Measurements from ENCODE around the gene DPYD. TPM values are rescaled to one million over a fixed set of nuclear protein-coding genes. Genes with fewer than 3 reads are reported as not detected.
A peak's percentile ranks its signal among the peaks of the same experiment; 100 is the strongest.

The DPYD gene
- total RNA-seq, 1 donor: 81.4 TPM

DNA sequence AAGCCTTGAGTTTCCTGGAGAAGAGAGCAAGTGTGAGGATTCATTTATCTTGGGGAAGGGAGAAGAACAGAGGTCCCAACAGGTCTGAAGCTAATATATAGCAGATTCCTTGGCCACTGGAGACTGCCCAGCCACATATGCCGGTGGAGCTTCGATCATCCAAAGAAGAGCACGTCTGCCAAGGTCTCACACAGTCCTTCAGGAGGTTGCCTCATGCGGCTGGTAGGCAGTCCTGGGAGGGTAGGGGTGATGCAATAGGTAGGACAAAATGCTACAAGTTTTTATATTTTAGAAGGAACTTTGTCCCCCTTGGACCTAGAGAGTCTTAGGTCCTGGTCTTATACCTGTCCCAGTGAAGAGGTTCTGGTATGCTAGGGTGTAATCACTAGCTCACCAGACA is 582.5 kb downstream of the DPYD start:
- no peaks in the 10 kb centered on the region for H3K9me3 ChIP-seq (ENCODE audit: low read depth, low read length)
- H3K27ac ChIP-seq (ENCODE audit: low read depth, low read length): no peak overlapping the region
- no peak overlapping the region for H3K4me3 ChIP-seq (ENCODE audit: insufficient read depth, low read length)
- H3K4me1 ChIP-seq (ENCODE audit: insufficient read depth, low read length): peaks cover 25% of the 10 kb centered on the region
- no peak for DNase-seq (ENCODE audit: insufficient read length, low spot score, missing footprints)
- TF ChIP-seq, protein P1, sequence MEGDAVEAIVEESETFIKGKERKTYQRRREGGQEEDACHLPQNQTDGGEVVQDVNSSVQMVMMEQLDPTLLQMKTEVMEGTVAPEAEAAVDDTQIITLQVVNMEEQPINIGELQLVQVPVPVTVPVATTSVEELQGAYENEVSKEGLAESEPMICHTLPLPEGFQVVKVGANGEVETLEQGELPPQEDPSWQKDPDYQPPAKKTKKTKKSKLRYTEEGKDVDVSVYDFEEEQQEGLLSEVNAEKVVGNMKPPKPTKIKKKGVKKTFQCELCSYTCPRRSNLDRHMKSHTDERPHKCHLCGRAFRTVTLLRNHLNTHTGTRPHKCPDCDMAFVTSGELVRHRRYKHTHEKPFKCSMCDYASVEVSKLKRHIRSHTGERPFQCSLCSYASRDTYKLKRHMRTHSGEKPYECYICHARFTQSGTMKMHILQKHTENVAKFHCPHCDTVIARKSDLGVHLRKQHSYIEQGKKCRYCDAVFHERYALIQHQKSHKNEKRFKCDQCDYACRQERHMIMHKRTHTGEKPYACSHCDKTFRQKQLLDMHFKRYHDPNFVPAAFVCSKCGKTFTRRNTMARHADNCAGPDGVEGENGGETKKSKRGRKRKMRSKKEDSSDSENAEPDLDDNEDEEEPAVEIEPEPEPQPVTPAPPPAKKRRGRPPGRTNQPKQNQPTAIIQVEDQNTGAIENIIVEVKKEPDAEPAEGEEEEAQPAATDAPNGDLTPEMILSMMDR (IDR thresholded peaks at IDR 0.05; ENCODE audit: extremely low read depth, low read depth, low read length): no peak
- H3K36me3 ChIP-seq (ENCODE audit: insufficient read depth, low read length): no peaks in the 10 kb centered on the region
- no peak overlapping the region for H3K4me2 ChIP-seq (ENCODE audit: insufficient read depth, low read length)
- no peaks in the 10 kb centered on the region for H3K27me3 ChIP-seq (ENCODE audit: insufficient read depth, low read length)
- H3K79me2 ChIP-seq (ENCODE audit: insufficient read depth, low read length): no peaks in the 10 kb centered on the region
- no peaks in the 10 kb centered on the region for H4K20me1 ChIP-seq (ENCODE audit: insufficient read depth, low read length)
- no peak overlapping the region for H2AFZ ChIP-seq (ENCODE audit: low read length)

DNA sequence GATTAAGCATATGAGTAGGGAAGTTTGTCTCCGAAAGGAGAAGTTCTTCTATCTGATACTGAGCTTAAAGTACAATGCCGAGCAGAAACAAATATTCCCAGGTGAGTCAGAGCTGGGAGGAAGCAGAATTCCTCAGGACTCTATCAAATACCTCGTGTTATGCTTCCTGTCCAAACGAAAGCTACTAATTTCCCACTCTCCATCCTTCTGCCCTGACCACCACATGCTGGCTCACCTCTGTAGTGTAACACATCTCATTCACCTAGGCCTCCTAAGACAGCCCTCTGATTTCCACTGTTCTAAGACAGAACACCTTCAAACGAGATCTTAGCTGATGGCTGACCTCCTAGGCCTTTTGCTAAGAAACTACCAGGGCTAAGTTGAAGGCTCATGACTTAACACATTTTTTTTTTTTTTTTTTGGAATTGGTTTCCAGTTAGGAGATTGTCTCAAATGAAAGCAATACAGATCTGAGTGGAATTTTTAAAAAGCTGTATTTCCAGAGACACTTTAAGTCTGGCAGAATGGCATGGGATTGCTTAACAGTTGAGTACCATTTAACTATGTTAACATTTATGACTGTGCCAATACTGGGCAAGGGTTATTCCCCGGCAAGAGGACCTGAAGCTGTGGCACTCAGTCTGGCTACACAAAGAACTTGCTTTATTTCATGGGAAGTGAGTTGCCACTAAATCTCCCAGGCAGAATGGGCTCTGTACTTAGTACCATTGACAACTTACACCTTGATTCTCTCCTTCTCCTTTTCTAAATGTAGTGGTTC is 583.4 kb downstream of the DPYD start:
- Histone ChIP-seq H3K4me2 (ENCODE audit: insufficient read depth, low read length) (no peak overlapping the region), H3K36me3 (ENCODE audit: insufficient read depth, low read length) (no peaks in the 10 kb centered on the region), H3K27me3 (ENCODE audit: insufficient read depth, low read length) (no peaks in the 10 kb centered on the region), H3K79me2 (ENCODE audit: insufficient read depth, low read length) (no peaks in the 10 kb centered on the region), H4K20me1 (ENCODE audit: insufficient read depth, low read length) (no peaks in the 10 kb centered on the region), H3K4me3 (ENCODE audit: insufficient read depth, low read length) (no peak overlapping the region), H2AFZ (ENCODE audit: low read length) (no peak overlapping the region), H3K27ac (ENCODE audit: low read depth, low read length) (no peak overlapping the region), H3K4me1 (ENCODE audit: insufficient read depth, low read length) (peaks cover 33% of the 10 kb centered on the region), H3K9me3 (ENCODE audit: low read depth, low read length) (no peaks in the 10 kb centered on the region)
- TF ChIP-seq, protein P1 (IDR thresholded peaks at IDR 0.05; ENCODE audit: extremely low read depth, low read depth, low read length): no peak
- no peak for DNase-seq (ENCODE audit: insufficient read length, low spot score, missing footprints)

DNA sequence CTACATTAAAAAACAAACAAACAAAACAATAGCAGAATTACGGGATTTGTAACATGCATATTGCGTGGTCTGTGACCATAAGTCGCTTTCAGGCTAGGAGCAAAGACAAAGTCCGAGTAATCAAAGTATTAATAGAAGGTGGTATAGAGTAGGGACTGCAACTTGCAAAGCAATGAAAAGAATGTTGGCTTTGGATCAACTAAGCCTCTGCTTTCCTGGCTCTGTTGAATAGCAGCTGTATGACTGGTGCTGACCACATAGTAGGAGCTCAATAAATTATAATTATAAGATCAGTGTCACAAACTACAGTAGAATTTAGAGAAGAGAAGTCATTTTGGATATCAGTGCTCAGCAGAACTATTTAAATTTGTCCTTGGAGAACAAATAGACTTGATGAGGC is 586.4 kb downstream of the DPYD start:
- no peaks in the 10 kb centered on the region for H3K9me3 ChIP-seq (ENCODE audit: low read depth, low read length)

DNA sequence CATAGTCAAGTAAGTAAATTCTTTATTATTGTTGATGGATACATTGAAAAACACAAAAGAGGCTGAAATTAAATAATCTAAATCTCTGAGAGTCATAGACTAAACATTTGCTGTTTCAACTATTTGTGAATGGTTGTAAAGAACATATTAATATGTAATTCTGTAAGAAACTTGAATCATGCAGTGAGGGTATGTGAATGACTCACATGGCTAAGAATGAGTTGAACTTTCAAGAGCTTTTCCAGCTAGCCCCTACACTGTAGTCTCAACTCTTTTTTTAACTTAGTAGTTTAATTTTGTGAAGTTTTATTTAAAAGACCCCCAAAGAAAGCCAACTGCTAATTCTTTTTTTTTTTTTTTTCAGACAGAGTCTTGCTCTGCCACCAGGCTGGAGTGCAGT is 588.1 kb downstream of the DPYD start:
- H3K9me3 ChIP-seq (ENCODE audit: low read depth, low read length): no peaks in the 10 kb centered on the region
- H3K4me2 ChIP-seq (ENCODE audit: insufficient read depth, low read length): peak overlapping the region; percentile 35
- TF ChIP-seq, protein P1 (IDR thresholded peaks at IDR 0.05; ENCODE audit: extremely low read depth, low read depth, low read length): no peak
- no peak overlapping the region for H3K4me3 ChIP-seq (ENCODE audit: insufficient read depth, low read length)
- H3K27ac ChIP-seq (ENCODE audit: low read depth, low read length): peak overlapping the region; percentile 14
- no peak overlapping the region for H2AFZ ChIP-seq (ENCODE audit: low read length)
- no peak for DNase-seq (ENCODE audit: insufficient read length, low spot score, missing footprints)
- H3K4me1 ChIP-seq (ENCODE audit: insufficient read depth, low read length): peaks cover 30% of the 10 kb centered on the region
- no peaks in the 10 kb centered on the region for H3K27me3 ChIP-seq (ENCODE audit: insufficient read depth, low read length)
- H4K20me1 ChIP-seq (ENCODE audit: insufficient read depth, low read length): no peaks in the 10 kb centered on the region
- no peaks in the 10 kb centered on the region for H3K79me2 ChIP-seq (ENCODE audit: insufficient read depth, low read length)
- H3K36me3 ChIP-seq (ENCODE audit: insufficient read depth, low read length): no peaks in the 10 kb centered on the region

More for the DNA sequence above, 586.4 kb downstream of the DPYD start:
- H3K4me3 ChIP-seq (ENCODE audit: insufficient read depth, low read length): no peak overlapping the region
- peaks cover 30% of the 10 kb centered on the region for H3K4me1 ChIP-seq (ENCODE audit: insufficient read depth, low read length)
- DNase-seq (ENCODE audit: insufficient read length, low spot score, missing footprints): no peak
- TF ChIP-seq, protein P1 (IDR thresholded peaks at IDR 0.05; ENCODE audit: extremely low read depth, low read depth, low read length): no peak
- H4K20me1 ChIP-seq (ENCODE audit: insufficient read depth, low read length): no peaks in the 10 kb centered on the region
- H3K27me3 ChIP-seq (ENCODE audit: insufficient read depth, low read length): no peaks in the 10 kb centered on the region
- peak overlapping the region; percentile 34 for H3K4me2 ChIP-seq (ENCODE audit: insufficient read depth, low read length)
- no peaks in the 10 kb centered on the region for H3K36me3 ChIP-seq (ENCODE audit: insufficient read depth, low read length)
- no peaks in the 10 kb centered on the region for H3K79me2 ChIP-seq (ENCODE audit: insufficient read depth, low read length)
- no peak overlapping the region for H2AFZ ChIP-seq (ENCODE audit: low read length)
- peak overlapping the region; percentile 54 for H3K27ac ChIP-seq (ENCODE audit: low read depth, low read length)
